HEK293T (cell line): ENCODE data around the gene AIRE.
A peak's percentile ranks its signal among the peaks of the same experiment; 100 is the strongest.

Experiments
- CTCF ChIA-PET: fragments of 350-600 bp; formaldehyde crosslinking; extraction: SDS; loops from one replicate; lab custom pipeline; 2021; ENCODE audit warnings: antibody characterized with exemption, inconsistent platforms; lab: Yijun Ruan, JAX
- POLR2A ChIA-PET: fragments of 350-600 bp; formaldehyde crosslinking; extraction: SDS; loops from one replicate; lab custom pipeline; 2020; ENCODE audit warnings: antibody characterized with exemption, inconsistent platforms; lab: Yijun Ruan, JAX
- DNase-seq: peaks from one replicate; pipeline ENCODE4 v3.0.0; 2012; ENCODE audit warnings: mixed read lengths; ENCODE audit errors: extremely low spot score
- ARNT ChIP-seq: fragments of 450-650 bp; IDR thresholded peaks from 2 replicates; pipeline ENCODE4 v1.6.1; 2017; ENCODE audit warnings: mild to moderate bottlenecking
- BHLHE40 ChIP-seq: fragments of 450-650 bp; IDR thresholded peaks from 2 replicates; pipeline ENCODE4 v1.6.1; 2016; ENCODE audit warnings: mild to moderate bottlenecking, moderate library complexity, borderline replicate concordance
- CTBP1 ChIP-seq: fragments of 450-650 bp; IDR thresholded peaks from 2 replicates; pipeline ENCODE4 v1.6.1; 2016; ENCODE audit warnings: borderline replicate concordance
- ELF4 ChIP-seq: fragments of 450-650 bp; IDR thresholded peaks from 2 replicates; pipeline ENCODE4 v1.6.1; 2017; ENCODE audit warnings: antibody characterized with exemption
- FOXA1 ChIP-seq: fragments of 450-650 bp; IDR thresholded peaks from 2 replicates; pipeline ENCODE4 v1.6.1; 2016; ENCODE audit warnings: mild to moderate bottlenecking
- FOXK2 ChIP-seq: fragments of 450-650 bp; IDR thresholded peaks from 2 replicates; pipeline ENCODE4 v1.6.1; 2016; ENCODE audit warnings: mild to moderate bottlenecking
- FOXM1 ChIP-seq: fragments of 450-650 bp; IDR thresholded peaks from 2 replicates; pipeline ENCODE4 v1.6.1; 2017; ENCODE audit warnings: mild to moderate bottlenecking, borderline replicate concordance
- HDGF ChIP-seq: fragments of 450-650 bp; IDR thresholded peaks from 2 replicates; pipeline ENCODE4 v1.6.1; 2017; ENCODE audit warnings: antibody characterized with exemption, borderline replicate concordance
- L3MBTL2 ChIP-seq: fragments of 450-650 bp; conservative IDR thresholded peaks from 2 replicates; pipeline ENCODE4 v1.6.1; 2016; ENCODE audit warnings: mild to moderate bottlenecking
- LEF1 ChIP-seq: fragments of 450-650 bp; IDR thresholded peaks from 2 replicates; pipeline ENCODE4 v1.6.1; 2017; ENCODE audit warnings: mild to moderate bottlenecking, borderline replicate concordance
- NFRKB ChIP-seq: fragments of 450-650 bp; IDR thresholded peaks from 2 replicates; pipeline ENCODE4 v1.6.1; 2016; ENCODE audit warnings: mild to moderate bottlenecking, moderate library complexity
- PKNOX1 ChIP-seq: fragments of 450-650 bp; IDR thresholded peaks from 2 replicates; pipeline ENCODE4 v1.6.1; 2016
- SP1 ChIP-seq: fragments of 450-650 bp; IDR thresholded peaks from 2 replicates; pipeline ENCODE4 v1.6.1; 2017
- SUZ12 ChIP-seq: fragments of 450-650 bp; IDR thresholded peaks from 2 replicates; pipeline ENCODE4 v1.6.1; 2016; ENCODE audit warnings: mild to moderate bottlenecking
- TARDBP ChIP-seq: fragments of 450-650 bp; IDR thresholded peaks from 2 replicates; pipeline ENCODE4 v1.6.1; 2016
- ZNF384 ChIP-seq: fragments of 450-650 bp; IDR thresholded peaks from 2 replicates; pipeline ENCODE4 v1.6.1; 2016

The AIRE gene

GRCh38 chr21:44261675-44262295 is 23.9 kb upstream of the AIRE start, which contains the start of gene DNMT3L:
DNMT3L (minus strand) TSS chr21:44261897; CDS start chr21:44261259, 638 bp downstream.
- no peak for DNase-seq
- TF ChIP-seq BHLHE40 (no peak), LEF1 (no peak)
- ChIA-PET POLR2A (no interaction called here), CTCF (no interaction called here)

GRCh38 chr21:44262338-44263056 is 23.2 kb upstream of the AIRE start:
- no peak for TF ChIP-seq LEF1
- no peak for TF ChIP-seq BHLHE40
- no peak for TF ChIP-seq FOXK2
- TF ChIP-seq TARDBP = no peak
- POLR2A ChIA-PET = no interaction called here
- CTCF ChIA-PET = no interaction called here
- DNase-seq = no peak

GRCh38 chr21:44263221-44263760 is 22.4 kb upstream of the AIRE start:
- ChIA-PET POLR2A (no interaction called here), CTCF (no interaction called here)
- TF ChIP-seq FOXA1 (no peak), ELF4 (no peak), LEF1 (no peak), PKNOX1 (no peak), L3MBTL2 (no peak)
- no peak for DNase-seq

- DNase-seq = no peak
- POLR2A ChIA-PET = no interaction called here
- TF ChIP-seq ELF4 = no peak
- no peak for TF ChIP-seq BHLHE40
- TF ChIP-seq HDGF = no peak
- TF ChIP-seq FOXA1 = no peak
- no peak for TF ChIP-seq LEF1
- no peak for TF ChIP-seq SP1
- no peak for TF ChIP-seq FOXM1
- no peak for TF ChIP-seq NFRKB
- no peak for TF ChIP-seq ZNF384
- TF ChIP-seq SUZ12 = no peak
- TF ChIP-seq PKNOX1 = no peak
- TF ChIP-seq L3MBTL2 = no peak
- TF ChIP-seq CTBP1 = no peak
- TF ChIP-seq ARNT = no peak
- TF ChIP-seq FOXK2 = no peak
- no peak for TF ChIP-seq TARDBP
- CTCF ChIA-PET = no interaction called here
These were observed 21.9 kb upstream of the AIRE start for GRCh38 chr21:44263768-44264167.

GRCh38 chr21:44265734-44266270 is 19.9 kb upstream of the AIRE start:
- DNase-seq = no peak
- CTCF ChIA-PET = no interaction called here
- POLR2A ChIA-PET = no interaction called here
- TF ChIP-seq ZNF384 = no peak
- TF ChIP-seq HDGF = no peak
- no peak for TF ChIP-seq ELF4
- TF ChIP-seq ARNT = no peak
- TF ChIP-seq FOXK2 = no peak
- no peak for TF ChIP-seq L3MBTL2
- no peak for TF ChIP-seq BHLHE40
- TF ChIP-seq LEF1 = no peak
- no peak for TF ChIP-seq FOXM1
- no peak for TF ChIP-seq SUZ12
- no peak for TF ChIP-seq NFRKB
- TF ChIP-seq SP1 = no peak
- no peak for TF ChIP-seq CTBP1

- POLR2A ChIA-PET = no interaction called here
- no peak for DNase-seq
- TF ChIP-seq ARNT = no peak
- TF ChIP-seq TARDBP = no peak
- TF ChIP-seq FOXM1 = no peak
- no peak for TF ChIP-seq CTBP1
- TF ChIP-seq BHLHE40 = no peak
- no peak for TF ChIP-seq FOXK2
- TF ChIP-seq NFRKB = no peak
- no peak for TF ChIP-seq ELF4
- no peak for TF ChIP-seq LEF1
- TF ChIP-seq HDGF = no peak
- no peak for TF ChIP-seq FOXA1
- CTCF ChIA-PET = interaction anchor here (0.6 to 0.8 kb wide), 2 partner anchors 8 to 32 kb away, joined by 3 read pairs; no protein-coding TSS in a partner anchor
These were observed 18.0 kb upstream of the AIRE start for GRCh38 chr21:44267655-44268142.

GRCh38 chr21:44269090-44269489 is 16.6 kb upstream of the AIRE start:
- TF ChIP-seq SP1 = no peak
- peak; percentile 8; the same call in 1 of the 2 replicates for TF ChIP-seq PKNOX1
- CTCF ChIA-PET = no interaction called here
- POLR2A ChIA-PET = no interaction called here
- no peak for DNase-seq
